GM18498 (cell line): ENCODE data around the gene TPCN1.
"Not testable (repeated sequence)": the region's sequence is repeated elsewhere in the genome, so short reads cannot be mapped to it uniquely, and the experiment has no call there.

Experiments
- ATAC-seq: cut with Tn5 transposase; IDR thresholded peaks from one replicate; pipeline ENCODE4 v1.9.1; 2021; ENCODE audit warnings: mild to moderate bottlenecking, moderate library complexity; ENCODE audit not compliant: unreplicated experiment

Gene TPCN1

GRCh38 chr12:113196582-113196981, 24.7 kb upstream of the TPCN1 start:
- ATAC-seq: no peak

- peak; percentile 74 for ATAC-seq
Observed at GRCh38 chr12:113196990-113197389, 24.3 kb upstream of the TPCN1 start.

GRCh38 chr12:113197518-113198077, 23.7 kb upstream of the TPCN1 start:
- no peak for ATAC-seq

DNA sequence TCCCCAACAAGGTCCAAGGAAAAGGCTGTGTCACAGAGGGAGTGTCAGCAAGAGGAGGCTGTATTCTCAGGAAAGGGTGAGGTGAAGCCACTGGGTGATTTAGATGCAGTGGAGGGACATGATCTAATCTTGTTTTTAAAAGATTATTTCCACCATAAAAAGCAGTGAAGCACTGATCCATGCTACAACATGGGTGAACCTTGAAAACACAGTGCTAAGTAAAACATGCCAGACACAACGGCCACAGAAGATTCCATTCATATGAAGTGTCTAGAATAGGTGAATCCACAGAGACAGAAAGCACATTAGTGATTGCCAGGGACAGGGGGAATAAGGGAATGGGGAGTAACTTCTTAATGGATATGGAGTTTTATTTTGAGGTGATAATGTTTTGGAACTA, 23.0 kb upstream of the TPCN1 start:
- no peak for ATAC-seq

- ATAC-seq: no peak
Observed at GRCh38 chr12:113200021-113200797, 21.1 kb upstream of the TPCN1 start.

GRCh38 chr12:113201187-113202177, 19.8 kb upstream of the TPCN1 start:
- no peak for ATAC-seq

GRCh38 chr12:113202300-113203075, 18.8 kb upstream of the TPCN1 start:
- no peak for ATAC-seq

- ATAC-seq: no peak
Observed at GRCh38 chr12:113203852-113204760, 17.2 kb upstream of the TPCN1 start.

GRCh38 chr12:113204804-113205203, 16.5 kb upstream of the TPCN1 start:
- ATAC-seq: no peak

DNA sequence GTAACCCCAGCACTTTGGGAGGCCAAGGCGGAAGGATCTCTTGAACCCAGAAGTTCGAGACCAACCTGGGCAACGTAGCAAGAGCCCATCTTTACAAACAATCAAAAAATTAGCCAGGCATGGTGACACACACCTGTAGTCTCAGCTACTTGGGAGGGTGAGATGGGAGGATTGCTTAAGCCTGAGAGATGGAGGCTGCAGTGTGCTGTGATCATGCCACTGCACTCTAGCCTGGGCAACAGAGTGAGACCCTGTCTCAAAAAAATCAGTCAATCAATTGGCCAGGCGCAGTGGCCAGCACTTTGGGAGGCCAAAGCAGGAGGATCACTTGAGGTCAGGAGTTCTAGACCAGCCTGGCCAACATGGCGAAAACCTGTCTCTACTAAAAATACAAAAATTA, 14.5 kb upstream of the TPCN1 start:
- ATAC-seq: not testable (repeated sequence)

GRCh38 chr12:113207613-113208040, 13.6 kb upstream of the TPCN1 start:
- ATAC-seq: peak; percentile 1

- ATAC-seq: peak; percentile 87
Observed at GRCh38 chr12:113208041-113208934, 13.0 kb upstream of the TPCN1 start.

DNA sequence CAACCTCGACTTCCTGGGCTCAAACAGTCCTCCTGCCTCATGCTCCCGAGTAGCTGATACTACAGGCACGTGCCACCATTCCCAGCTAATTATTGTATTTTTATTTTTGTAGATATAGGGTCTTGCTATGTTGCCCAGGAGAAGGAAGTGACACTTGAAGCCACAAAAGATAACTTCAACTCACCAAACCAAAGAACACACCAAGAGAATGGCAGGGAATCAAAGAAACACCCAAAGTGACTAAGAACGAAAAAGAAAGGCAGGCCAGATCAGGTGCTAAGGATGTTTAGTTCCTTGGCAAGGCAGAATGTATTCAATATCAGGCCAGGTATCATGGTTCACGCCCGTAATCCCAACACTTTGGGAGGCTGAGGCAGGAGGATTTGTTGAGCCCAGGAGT, 10.1 kb upstream of the TPCN1 start:
- ATAC-seq: no peak

- no peak for ATAC-seq
Observed at GRCh38 chr12:113214895-113215400, 6.3 kb upstream of the TPCN1 start.

GRCh38 chr12:113216027-113216426, 5.2 kb upstream of the TPCN1 start:
- no peak for ATAC-seq

DNA sequence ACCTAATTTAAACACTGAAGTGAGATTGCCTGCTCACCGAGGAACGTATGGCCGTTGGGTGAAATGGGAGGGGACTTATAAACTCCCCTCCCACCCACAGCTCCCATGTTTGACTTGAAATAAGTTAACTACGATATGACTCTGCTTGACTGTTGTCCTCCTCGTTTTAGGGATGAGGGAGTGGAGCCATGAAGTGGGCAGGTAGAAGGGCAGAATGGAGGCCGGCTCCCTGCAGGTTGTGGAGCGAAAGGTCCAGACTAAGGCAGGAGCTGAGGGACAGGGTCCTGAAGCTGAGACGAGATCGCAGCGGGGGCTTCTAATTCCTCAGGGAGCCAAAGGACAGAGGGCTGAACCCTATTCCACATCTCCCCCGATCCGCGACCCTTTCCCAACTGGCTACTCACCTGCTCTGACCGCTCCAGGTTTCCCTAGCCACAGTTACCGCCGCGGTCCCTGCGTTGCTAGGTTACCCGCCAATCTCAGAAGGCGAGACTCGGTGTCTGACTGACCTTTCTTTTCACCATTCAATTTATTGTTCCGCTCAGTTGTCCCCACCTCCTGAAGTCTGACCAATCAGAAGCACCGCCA, 577 bp upstream of the TPCN1 start:
- peak; percentile 3 for ATAC-seq

DNA sequence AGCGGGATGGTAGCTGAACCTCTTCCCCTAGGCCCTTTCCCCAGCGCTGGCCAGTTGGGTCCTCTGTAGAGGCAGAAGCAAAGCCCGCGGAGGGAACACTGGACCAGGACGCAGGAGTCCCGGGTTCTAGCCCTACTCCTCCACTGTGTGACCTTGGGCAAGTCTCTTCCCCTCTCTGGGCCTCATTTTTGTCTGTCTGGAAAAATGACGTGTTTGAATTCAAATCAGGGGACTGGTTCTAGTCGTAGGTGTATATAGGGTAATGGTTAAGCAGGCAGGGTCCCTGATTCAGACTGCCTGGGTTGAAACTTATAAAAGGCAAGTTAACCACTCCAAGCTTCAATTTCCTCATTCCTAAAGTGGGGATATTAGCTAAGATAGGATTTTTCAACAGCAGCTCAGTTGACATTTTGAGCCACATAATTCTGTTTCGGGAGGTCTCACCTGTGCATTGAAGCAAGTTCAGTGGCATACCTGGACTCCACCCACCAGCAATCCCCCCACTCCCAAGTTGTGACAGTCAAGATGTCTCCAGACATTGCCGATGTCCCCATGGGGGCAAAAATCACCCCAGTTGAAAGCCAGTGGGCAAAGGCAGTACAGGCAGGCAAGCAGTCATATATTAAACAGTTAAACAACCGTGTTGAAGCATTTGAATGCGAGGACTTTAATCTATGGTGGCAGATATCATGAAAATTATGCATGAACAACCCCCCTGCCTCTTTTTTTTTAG, 899 bp downstream of the TPCN1 start:
- no peak for ATAC-seq
